Endodermal cell (in vitro differentiated cells): ENCODE data around the gene PFN3. TPM values are rescaled to one million over a fixed set of nuclear protein-coding genes. Genes with fewer than 3 reads are reported as not detected.

Experiments
- DNase-seq: peaks from one replicate; pipeline ENCODE4 v3.0.0-alpha.2; 2017
- H3K27ac ChIP-seq: 2 replicates; pipeline ENCODE4 v1.5.1; 2013; ENCODE audit warnings: mild to moderate bottlenecking, low read depth, low read length, moderate library complexity
- H3K27me3 ChIP-seq: 2 replicates; pipeline ENCODE4 v1.6.1; 2013; ENCODE audit warnings: mild to moderate bottlenecking, low read length, moderate library complexity; ENCODE audit not compliant: insufficient read depth, control insufficient read depth, poor library complexity, severe bottlenecking
- H3K36me3 ChIP-seq: 2 replicates; pipeline ENCODE4 v1.7.0; 2013; ENCODE audit warnings: mild to moderate bottlenecking, low read length, moderate library complexity; ENCODE audit not compliant: control insufficient read depth, insufficient read depth
- H3K4me1 ChIP-seq: one replicate; pipeline ENCODE4 v1.7.0; 2013; ENCODE audit warnings: low read length; ENCODE audit not compliant: control insufficient read depth, insufficient read depth
- H3K4me3 ChIP-seq: 2 replicates; pipeline ENCODE4 v1.5.1; 2013; ENCODE audit warnings: mild to moderate bottlenecking, low read length, moderate library complexity
- H3K9ac ChIP-seq: 2 replicates; pipeline ENCODE4 v1.6.1; 2013; ENCODE audit warnings: mild to moderate bottlenecking, low read length, moderate library complexity; ENCODE audit not compliant: poor library complexity, severe bottlenecking; ENCODE audit errors: extremely low read depth
- H3K9me3 ChIP-seq: 2 replicates; pipeline ENCODE4 v1.6.1; 2013; ENCODE audit warnings: mild to moderate bottlenecking, low read length, moderate library complexity; ENCODE audit not compliant: control insufficient read depth
- H3K27ac Mint-ChIP-seq: 2 replicates; pipeline ENCODE4 v1.8.0; 2020; ENCODE audit warnings: mixed read lengths
- H3K27me3 Mint-ChIP-seq: 2 replicates; pipeline ENCODE4 v1.8.0; 2021; ENCODE audit warnings: mild to moderate bottlenecking, mixed read lengths; ENCODE audit not compliant: insufficient read depth
- H3K36me3 Mint-ChIP-seq: 2 replicates; pipeline ENCODE4 v1.8.0; 2020; ENCODE audit warnings: low read depth, mixed read lengths
- H3K4me1 Mint-ChIP-seq: 2 replicates; pipeline ENCODE4 v1.8.0; 2020; ENCODE audit warnings: mixed read lengths
- H3K4me3 Mint-ChIP-seq: 2 replicates; pipeline ENCODE4 v1.8.0; 2020; ENCODE audit warnings: mild to moderate bottlenecking, moderate library complexity, mixed read lengths
- H3K9me3 Mint-ChIP-seq: 2 replicates; pipeline ENCODE4 v1.8.0; 2020; ENCODE audit warnings: mild to moderate bottlenecking, mixed read lengths
- WGBS, 2 experiments: methylation state at CpG; one replicate each; pipeline versions ENCODE4 v1.1.5 to v1.1.7; 2013; ENCODE audit warnings: missing lambda C conversion rate in 2 of 2, mixed read lengths in 1 of 2; ENCODE audit not compliant: insufficient coverage in 1 of 2, insufficient read length in 1 of 2; 5-methylcytosine and 5-hydroxymethylcytosine counted together
- total RNA-seq, 2 donors: library from RNA; stranded (reverse); fragmentation: NEBNext Ultra II Directional in 1 of 2; extraction: Animal tissue kit (Norgen Biotek cat#: 25700) in 1 of 2; gene quantifications; 2 replicates in 1 of 2; 3 replicates in 1 of 2; pipeline ENCODE4 v1.2.1, GENCODE V29; 2021
- TF ChIP-seq, protein P1 (sequence below): fragments of 200-600 bp; sonication (generic); conservative IDR thresholded peaks from 2 replicates; pipeline ENCODE4 v1.5.0; 2021; ENCODE audit warnings: antibody characterized with exemption, mild to moderate bottlenecking

PFN3 gene
- total RNA-seq, 2 donors from 2014 or later, result not detected

DNA sequence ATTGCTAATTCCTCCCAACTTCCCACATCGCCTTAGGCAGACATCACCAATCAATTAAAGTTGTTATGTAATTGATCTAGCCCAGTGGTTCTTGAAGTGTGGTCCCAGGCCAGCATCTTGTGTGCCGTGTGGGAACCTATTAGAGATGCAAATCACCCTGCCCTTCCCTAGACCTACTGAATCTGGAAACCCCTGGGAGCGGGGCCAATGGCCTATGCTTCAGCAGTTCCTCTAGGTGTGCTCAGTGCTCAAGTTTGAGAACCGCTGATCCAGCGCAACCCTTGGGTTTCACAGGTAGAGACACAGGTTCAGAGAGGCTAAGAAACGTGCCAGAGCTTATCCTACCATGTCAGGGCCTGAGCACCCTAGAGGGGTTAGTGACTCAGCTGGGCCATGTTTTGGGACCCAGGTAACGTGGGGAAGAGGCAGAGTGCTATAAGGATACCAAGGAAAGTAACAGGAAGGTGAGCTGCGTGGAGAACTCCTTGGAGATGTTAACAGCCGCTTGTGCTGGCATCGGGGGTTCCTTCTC, 11.9 kb downstream of the PFN3 start:
- Mint-ChIP-seq H3K9me3 (no peaks in the 10 kb centered on the region), H3K4me3 (no peak overlapping the region), H3K4me1 (peaks cover 4% of the 10 kb centered on the region), H3K36me3 (no peaks in the 10 kb centered on the region), H3K27ac (no peak overlapping the region), H3K27me3 (peaks cover 51% of the 10 kb centered on the region)
- no peak overlapping the region for H3K9ac ChIP-seq
- DNase-seq, result no peak
- 89 to 98% methylated on average over 8 to 10 of the region's 10 CpGs for WGBS, 2 experiments
- TF ChIP-seq, protein P1, sequence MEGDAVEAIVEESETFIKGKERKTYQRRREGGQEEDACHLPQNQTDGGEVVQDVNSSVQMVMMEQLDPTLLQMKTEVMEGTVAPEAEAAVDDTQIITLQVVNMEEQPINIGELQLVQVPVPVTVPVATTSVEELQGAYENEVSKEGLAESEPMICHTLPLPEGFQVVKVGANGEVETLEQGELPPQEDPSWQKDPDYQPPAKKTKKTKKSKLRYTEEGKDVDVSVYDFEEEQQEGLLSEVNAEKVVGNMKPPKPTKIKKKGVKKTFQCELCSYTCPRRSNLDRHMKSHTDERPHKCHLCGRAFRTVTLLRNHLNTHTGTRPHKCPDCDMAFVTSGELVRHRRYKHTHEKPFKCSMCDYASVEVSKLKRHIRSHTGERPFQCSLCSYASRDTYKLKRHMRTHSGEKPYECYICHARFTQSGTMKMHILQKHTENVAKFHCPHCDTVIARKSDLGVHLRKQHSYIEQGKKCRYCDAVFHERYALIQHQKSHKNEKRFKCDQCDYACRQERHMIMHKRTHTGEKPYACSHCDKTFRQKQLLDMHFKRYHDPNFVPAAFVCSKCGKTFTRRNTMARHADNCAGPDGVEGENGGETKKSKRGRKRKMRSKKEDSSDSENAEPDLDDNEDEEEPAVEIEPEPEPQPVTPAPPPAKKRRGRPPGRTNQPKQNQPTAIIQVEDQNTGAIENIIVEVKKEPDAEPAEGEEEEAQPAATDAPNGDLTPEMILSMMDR, result no peak
- no peak overlapping the region for H3K27ac ChIP-seq
- no peaks in the 10 kb centered on the region for H3K9me3 ChIP-seq
- H3K4me1 ChIP-seq, result no peaks in the 10 kb centered on the region
- peaks cover 17% of the 10 kb centered on the region for H3K27me3 ChIP-seq
- no peaks in the 10 kb centered on the region for H3K36me3 ChIP-seq
- H3K4me3 ChIP-seq, result no peak overlapping the region

DNA sequence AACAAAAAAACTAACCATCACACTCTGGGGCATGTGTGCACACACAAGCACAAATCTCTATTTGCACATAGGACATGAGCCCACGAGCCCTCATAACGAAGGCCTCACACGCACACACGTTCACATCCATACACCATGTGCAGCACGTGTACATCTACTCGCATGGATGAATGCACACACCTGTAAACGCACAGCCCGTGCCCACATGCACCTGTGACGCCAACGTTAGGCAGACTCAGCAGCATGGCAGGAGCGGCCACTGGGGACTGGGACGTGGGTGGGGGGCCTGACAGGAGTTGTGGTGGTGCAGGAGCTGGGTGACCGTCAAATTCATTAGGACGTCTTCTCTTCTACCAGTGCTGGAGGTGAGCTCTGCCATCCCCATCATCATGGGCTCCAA, 13.1 kb downstream of the PFN3 start:
- H3K9ac ChIP-seq, result no peak overlapping the region
- H3K36me3 ChIP-seq, result no peaks in the 10 kb centered on the region
- Mint-ChIP-seq H3K36me3 (no peaks in the 10 kb centered on the region), H3K27ac (no peak overlapping the region), H3K27me3 (peaks cover 50% of the 10 kb centered on the region), H3K9me3 (no peaks in the 10 kb centered on the region), H3K4me1 (peaks cover 2% of the 10 kb centered on the region), H3K4me3 (no peak overlapping the region)
- H3K9me3 ChIP-seq, result no peaks in the 10 kb centered on the region
- H3K4me3 ChIP-seq, result no peak overlapping the region
- no peak overlapping the region for H3K27ac ChIP-seq
- TF ChIP-seq, protein P1, result no peak
- no peak for DNase-seq
- 93 to 98% methylated on average over 13 to 14 of the region's 14 CpGs for WGBS, 2 experiments
- H3K4me1 ChIP-seq, result no peaks in the 10 kb centered on the region
- peaks cover 17% of the 10 kb centered on the region for H3K27me3 ChIP-seq

DNA sequence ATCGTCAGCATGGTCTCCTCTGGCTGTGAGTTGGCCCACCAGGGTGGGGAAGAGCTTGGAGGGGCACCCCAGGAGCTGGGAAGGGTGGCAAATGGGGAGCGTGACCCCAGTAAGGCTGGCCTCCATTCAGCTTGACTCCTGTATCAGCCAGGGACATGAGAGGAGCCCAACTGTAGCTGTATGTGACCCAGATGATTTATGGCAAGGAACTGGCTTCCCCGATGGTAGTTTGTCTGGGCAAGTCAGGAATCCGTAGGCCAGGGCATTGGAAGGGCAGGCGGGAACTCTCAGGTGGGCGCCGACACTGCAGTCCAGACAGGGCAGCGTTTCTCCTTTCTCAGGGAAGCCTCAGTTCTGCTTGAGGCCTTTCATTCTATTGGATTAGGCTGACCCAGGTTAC, 13.9 kb downstream of the PFN3 start:
- no peak overlapping the region for H3K27ac ChIP-seq
- Mint-ChIP-seq H3K4me1 (peaks cover 2% of the 10 kb centered on the region), H3K36me3 (no peaks in the 10 kb centered on the region), H3K27me3 (peaks cover 47% of the 10 kb centered on the region), H3K27ac (no peak overlapping the region), H3K9me3 (no peaks in the 10 kb centered on the region), H3K4me3 (no peak overlapping the region)
- peaks cover 17% of the 10 kb centered on the region for H3K27me3 ChIP-seq
- H3K9me3 ChIP-seq, result no peaks in the 10 kb centered on the region
- TF ChIP-seq, protein P1, result no peak
- DNase-seq, result no peak
- no peak overlapping the region for H3K4me3 ChIP-seq
- WGBS, 2 experiments, result 90 to 92% methylated on average over 7 to 8 of the region's 8 CpGs
- H3K36me3 ChIP-seq, result no peaks in the 10 kb centered on the region
- no peak overlapping the region for H3K9ac ChIP-seq
- no peaks in the 10 kb centered on the region for H3K4me1 ChIP-seq
